ENCODE data around the gene TMEM33.

The TMEM33 gene

GRCh38 chr4:41943506-41943905, 8.3 kb downstream of the TMEM33 start:
- Histone ChIP-seq H3K27me3 (ENCODE audit: insufficient read depth, low read depth, severe bottlenecking) (no peaks in the 10 kb centered on the region), H3K4me3 (ENCODE audit: low read depth, low read length) (no peak overlapping the region), H3K27ac (no peak overlapping the region), H3K36me3 (peaks cover 62% of the 10 kb centered on the region), H3K9me3 (ENCODE audit: severe bottlenecking) (no peaks in the 10 kb centered on the region)
- no peak for DNase-seq
- TF ChIP-seq CTCF (IDR thresholded peaks at IDR 0.05; ENCODE audit: low read depth, low read length) = no peak

GRCh38 chr4:41944089-41944488, 8.9 kb downstream of the TMEM33 start:
- TF ChIP-seq CTCF (IDR thresholded peaks at IDR 0.05; ENCODE audit: low read depth, low read length) = no peak
- Histone ChIP-seq H3K4me3 (ENCODE audit: low read depth, low read length) (no peak overlapping the region), H3K9me3 (ENCODE audit: severe bottlenecking) (no peaks in the 10 kb centered on the region), H3K27me3 (ENCODE audit: insufficient read depth, low read depth, severe bottlenecking) (no peaks in the 10 kb centered on the region), H3K36me3 (peaks cover 58% of the 10 kb centered on the region), H3K27ac (no peak overlapping the region)
- no peak for DNase-seq

- TF ChIP-seq CTCF (IDR thresholded peaks at IDR 0.05; ENCODE audit: low read depth, low read length) = no peak
- Histone ChIP-seq H3K27me3 (ENCODE audit: insufficient read depth, low read depth, severe bottlenecking) (no peaks in the 10 kb centered on the region), H3K4me3 (ENCODE audit: low read depth, low read length) (no peak overlapping the region), H3K9me3 (ENCODE audit: severe bottlenecking) (no peaks in the 10 kb centered on the region), H3K27ac (no peak overlapping the region), H3K36me3 (peaks cover 58% of the 10 kb centered on the region)
- no peak for DNase-seq
These were observed 14.3 kb downstream of the TMEM33 start for GRCh38 chr4:41949531-41949930.

- H3K9me3 ChIP-seq (ENCODE audit: severe bottlenecking) = no peaks in the 10 kb centered on the region
- DNase-seq = no peak
- no peak overlapping the region for H3K4me3 ChIP-seq (ENCODE audit: low read depth, low read length)
- no peaks in the 10 kb centered on the region for H3K27me3 ChIP-seq (ENCODE audit: insufficient read depth, low read depth, severe bottlenecking)
- TF ChIP-seq CTCF (IDR thresholded peaks at IDR 0.05; ENCODE audit: low read depth, low read length) = peak; percentile 58
- H3K36me3 ChIP-seq = peaks cover 5% of the 10 kb centered on the region
- no peak overlapping the region for H3K27ac ChIP-seq
These were observed 22.4 kb downstream of the TMEM33 start for GRCh38 chr4:41957634-41958033.

- DNase-seq = no peak
- TF ChIP-seq CTCF (IDR thresholded peaks at IDR 0.05; ENCODE audit: low read depth, low read length) = no peak
These were observed 27.9 kb downstream of the TMEM33 start for GRCh38 chr4:41963105-41963504.

GRCh38 chr4:41964401-41964800, 29.2 kb downstream of the TMEM33 start:
- no peak for DNase-seq
- H3K36me3 ChIP-seq = no peaks in the 10 kb centered on the region
- no peak overlapping the region for H3K27ac ChIP-seq
- no peak for TF ChIP-seq CTCF (IDR thresholded peaks at IDR 0.05; ENCODE audit: low read depth, low read length)
- peaks cover 5% of the 10 kb centered on the region for H3K9me3 ChIP-seq (ENCODE audit: severe bottlenecking)
- no peaks in the 10 kb centered on the region for H3K27me3 ChIP-seq (ENCODE audit: insufficient read depth, low read depth, severe bottlenecking)
- H3K4me3 ChIP-seq (ENCODE audit: low read depth, low read length) = no peak overlapping the region

More at GRCh38 chr4:41963105-41963504, 27.9 kb downstream of the TMEM33 start:
- no peak overlapping the region for H3K27ac ChIP-seq
- H3K36me3 ChIP-seq = no peaks in the 10 kb centered on the region
- H3K4me3 ChIP-seq (ENCODE audit: low read depth, low read length) = no peak overlapping the region
- H3K27me3 ChIP-seq (ENCODE audit: insufficient read depth, low read depth, severe bottlenecking) = no peaks in the 10 kb centered on the region
- no peaks in the 10 kb centered on the region for H3K9me3 ChIP-seq (ENCODE audit: severe bottlenecking)
